Subcutaneous adipose tissue (tissue), 4 donors: ENCODE measurements around the gene CBX3. TPM values are rescaled to one million over a fixed set of nuclear protein-coding genes. Genes with fewer than 3 reads are reported as not detected.

Source experiments
- total RNA-seq, 4 donors: library from RNA; depleted of rRNA; stranded (reverse); fragments of >200 nt; gene quantifications; one replicate each; pipeline ENCODE4 v1.1.0, GENCODE V29; 2016
- TF ChIP-seq, protein P1 (sequence below): fragments of 450-650 bp; IDR thresholded peaks from one replicate; pipeline ENCODE4 v1.5.1; 2016; ENCODE audit warnings: low read depth, mild to moderate bottlenecking, control low read depth, antibody characterized with exemption, moderate library complexity

CBX3 gene
- 100 to 1,000 TPM in 3 of 4 donors, 10 to 100 TPM in 1; 90.0 to 135 (median 117) TPM for total RNA-seq

DNA sequence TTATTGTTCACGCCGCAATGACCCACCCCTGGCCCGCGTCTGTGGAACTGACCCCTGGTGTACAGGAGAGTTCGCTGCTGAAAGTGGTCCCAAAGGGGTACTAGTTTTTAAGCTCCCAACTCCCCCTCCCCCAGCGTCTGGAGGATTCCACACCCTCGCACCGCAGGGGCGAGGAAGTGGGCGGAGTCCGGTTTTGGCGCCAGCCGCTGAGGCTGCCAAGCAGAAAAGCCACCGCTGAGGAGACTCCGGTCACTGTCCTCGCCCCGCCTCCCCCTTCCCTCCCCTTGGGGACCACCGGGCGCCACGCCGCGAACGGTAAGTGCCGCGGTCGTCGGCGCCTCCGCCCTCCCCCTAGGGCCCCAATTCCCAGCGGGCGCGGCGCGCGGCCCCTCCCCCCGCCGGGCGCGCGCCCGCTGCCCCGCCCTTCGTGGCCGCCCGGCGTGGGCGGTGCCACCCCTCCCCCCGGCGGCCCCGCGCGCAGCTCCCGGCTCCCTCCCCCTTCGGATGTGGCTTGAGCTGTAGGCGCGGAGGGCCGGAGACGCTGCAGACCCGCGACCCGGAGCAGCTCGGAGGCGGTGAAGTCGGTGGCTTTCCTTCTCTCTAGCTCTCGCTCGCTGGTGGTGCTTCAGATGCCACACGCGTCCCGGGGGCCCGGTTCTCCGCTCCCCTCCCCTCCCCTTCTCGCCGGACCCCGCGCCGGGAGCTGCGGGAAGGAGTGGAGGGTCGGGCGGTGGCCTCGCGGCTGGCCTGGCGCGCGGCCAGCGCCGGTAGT, at the start of gene CBX3:
Gene CBX3, plus strand, starts transcription at position 499 of the 772 bp plus-strand sequence. CDS start 1,254 bp downstream, outside the sequence.
- TF ChIP-seq, protein P1, sequence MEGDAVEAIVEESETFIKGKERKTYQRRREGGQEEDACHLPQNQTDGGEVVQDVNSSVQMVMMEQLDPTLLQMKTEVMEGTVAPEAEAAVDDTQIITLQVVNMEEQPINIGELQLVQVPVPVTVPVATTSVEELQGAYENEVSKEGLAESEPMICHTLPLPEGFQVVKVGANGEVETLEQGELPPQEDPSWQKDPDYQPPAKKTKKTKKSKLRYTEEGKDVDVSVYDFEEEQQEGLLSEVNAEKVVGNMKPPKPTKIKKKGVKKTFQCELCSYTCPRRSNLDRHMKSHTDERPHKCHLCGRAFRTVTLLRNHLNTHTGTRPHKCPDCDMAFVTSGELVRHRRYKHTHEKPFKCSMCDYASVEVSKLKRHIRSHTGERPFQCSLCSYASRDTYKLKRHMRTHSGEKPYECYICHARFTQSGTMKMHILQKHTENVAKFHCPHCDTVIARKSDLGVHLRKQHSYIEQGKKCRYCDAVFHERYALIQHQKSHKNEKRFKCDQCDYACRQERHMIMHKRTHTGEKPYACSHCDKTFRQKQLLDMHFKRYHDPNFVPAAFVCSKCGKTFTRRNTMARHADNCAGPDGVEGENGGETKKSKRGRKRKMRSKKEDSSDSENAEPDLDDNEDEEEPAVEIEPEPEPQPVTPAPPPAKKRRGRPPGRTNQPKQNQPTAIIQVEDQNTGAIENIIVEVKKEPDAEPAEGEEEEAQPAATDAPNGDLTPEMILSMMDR, result no peak

DNA sequence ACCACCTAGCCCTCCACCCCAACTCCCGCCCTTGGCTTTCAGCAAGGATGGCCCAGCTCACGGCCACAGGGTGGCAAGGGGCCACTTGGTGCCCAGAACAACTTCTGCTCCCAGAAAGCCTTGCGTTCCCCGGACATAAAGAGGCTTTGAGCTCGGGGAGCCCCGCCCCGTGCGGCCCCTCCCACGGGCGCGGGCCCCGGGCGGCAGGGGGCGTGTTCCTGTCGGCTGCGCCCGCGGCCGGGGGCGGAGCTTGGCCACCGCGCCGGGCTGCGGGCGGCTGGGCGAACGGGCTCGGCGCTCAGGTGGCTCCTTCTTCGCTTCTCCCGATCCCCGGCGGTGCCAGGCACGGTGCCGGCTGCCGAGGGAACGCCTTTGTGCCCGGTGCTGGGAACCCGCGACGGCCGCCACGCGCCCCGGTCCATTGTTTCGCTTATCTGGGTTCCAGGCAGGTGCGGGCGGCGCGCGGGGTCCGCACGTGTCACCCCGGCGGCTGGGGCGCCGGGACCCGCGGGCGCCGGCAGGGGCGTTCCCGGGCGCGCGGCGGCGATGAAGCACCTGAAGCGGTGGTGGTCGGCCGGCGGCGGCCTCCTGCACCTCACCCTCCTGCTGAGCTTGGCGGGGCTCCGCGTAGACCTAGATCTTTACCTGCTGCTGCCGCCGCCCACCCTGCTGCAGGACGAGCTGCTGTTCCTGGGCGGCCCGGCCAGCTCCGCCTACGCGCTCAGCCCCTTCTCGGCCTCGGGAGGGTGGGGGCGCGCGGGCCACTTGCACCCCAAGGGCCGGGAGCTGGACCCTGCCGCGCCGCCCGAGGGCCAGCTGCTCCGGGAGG, 49.4 kb upstream of the CBX3 start, which contains the start of gene NFE2L3:
Gene NFE2L3, plus strand, starts transcription at position 246 of the 829 bp plus-strand sequence. Its CDS starts 301 bp downstream, at position 547.
- TF ChIP-seq, protein P1, result no peak

DNA sequence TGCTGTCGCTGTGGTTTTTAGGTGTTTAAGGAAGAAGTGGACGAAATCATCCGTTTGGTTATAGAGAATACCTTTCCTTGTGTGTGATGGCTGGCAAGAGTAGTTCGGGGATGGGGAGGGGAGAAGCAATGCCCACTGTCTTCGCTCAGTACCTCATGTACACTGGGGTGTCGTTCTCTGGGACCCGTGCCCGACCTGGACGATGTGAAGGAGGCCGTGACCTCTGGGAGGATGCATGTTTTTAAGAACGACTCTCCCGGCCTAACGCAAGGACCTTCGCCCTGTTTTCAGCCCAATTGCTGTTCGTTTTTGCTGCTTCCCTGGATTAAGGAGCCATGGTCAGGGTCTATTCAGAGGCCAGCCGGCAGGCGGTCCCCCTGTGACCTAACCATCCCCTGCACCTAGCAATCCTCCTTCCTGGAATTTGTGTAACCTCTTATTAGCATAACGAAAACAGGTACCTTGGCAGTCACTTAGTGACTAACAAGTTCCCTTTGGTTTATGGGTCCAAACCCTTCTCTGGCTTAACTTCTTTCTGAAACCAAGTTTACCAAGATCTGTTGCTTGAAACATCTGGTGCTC, 48.2 kb upstream of the CBX3 start:
- TF ChIP-seq, protein P1, result no peak

DNA sequence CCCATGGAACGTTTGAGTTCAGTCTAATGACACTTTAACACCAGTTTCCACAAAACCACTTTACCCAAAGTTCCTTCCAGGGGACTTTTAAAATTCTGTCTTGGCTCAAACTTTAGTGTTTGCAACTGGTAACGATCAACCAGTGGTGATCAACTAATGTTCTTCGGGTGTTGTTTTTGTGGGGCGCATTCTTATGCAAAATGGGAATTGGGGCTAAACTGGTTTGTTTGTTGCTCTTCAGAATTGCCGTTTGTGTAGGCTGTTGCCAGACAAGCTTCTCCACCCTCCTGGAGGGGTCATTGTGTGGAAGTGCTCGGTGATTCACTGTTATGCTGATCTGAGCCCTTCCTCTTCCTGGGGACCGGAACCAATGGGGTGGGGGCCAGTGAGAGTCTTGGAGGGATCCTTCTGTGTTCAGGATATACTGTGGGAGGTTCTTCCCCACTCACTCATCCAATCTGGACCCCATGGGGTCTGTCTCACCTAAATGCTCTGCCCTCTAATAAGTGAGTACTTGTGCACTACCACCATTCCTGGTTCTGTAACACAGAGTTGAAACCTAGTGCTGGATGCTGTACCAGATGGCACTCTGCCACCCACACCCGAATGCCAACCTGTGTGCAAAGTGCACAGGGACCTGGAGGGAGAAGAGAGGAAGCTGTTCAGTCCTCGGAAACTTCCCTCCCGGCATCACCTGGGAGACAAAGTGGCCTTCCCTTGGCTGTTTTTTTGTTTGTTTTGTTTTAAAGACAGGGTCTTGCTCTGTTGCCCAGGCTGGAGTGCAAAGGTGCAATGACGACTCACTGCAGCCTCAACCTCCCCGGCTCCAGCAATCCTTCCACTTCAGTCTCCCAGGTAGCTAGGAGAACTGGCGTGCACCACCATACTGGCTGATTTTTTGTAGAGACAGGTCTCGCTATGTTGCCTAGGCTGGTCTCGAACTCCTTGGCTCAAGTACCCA, 47.4 kb upstream of the CBX3 start:
- TF ChIP-seq, protein P1, result no peak

DNA sequence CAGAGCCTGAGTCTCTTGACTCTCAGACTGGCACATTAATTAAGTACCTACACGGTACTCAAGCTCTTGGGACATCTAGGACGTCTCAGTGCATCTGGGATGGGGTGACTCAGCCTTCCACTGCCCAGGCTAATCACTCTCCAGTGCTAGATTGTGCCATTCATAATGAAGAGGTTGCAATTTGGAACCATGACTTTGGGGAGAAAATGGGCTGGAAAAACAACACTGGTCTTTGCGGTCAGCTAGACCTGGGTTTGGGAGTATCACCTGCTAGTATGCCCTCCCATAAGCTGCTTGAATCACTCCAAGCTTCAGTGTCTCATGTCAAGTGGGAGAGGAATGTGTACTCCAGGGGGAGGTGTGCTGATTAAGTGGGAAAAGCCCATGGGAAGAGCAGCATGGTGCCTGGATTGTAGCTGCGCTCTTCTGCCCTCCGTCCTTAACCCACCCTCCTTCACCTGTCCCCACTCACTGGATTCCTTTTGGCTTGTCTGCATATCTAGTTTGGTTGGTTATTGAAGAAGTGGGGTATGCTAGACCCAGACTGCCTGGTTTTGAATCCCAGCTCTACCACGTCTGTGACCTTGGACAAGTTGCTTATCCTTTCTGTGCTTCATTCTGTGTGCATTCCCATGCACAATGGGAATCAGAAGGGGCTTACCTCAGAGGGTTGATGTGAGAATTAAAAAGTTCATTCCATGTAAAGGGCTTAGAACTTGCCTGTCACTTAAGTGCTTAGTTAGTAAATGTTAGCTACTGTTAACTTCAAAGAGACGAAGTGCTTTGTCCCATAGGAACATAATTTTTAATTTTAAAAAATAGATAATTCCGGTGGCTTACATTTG, 45.8 kb upstream of the CBX3 start:
- TF ChIP-seq, protein P1, result no peak
